Measurements from ENCODE around the gene OLFML2A. TPM values are rescaled to one million over a fixed set of nuclear protein-coding genes. Genes with fewer than 3 reads are reported as not detected.

OLFML2A gene
- total RNA-seq, 1 donor from 2014 or later, result 49.1 TPM

GRCh38 chr9:124855566-124855943, 78.6 kb downstream of the OLFML2A start:
- no peak for DNase-seq

- no peak for DNase-seq
Measured at GRCh38 chr9:124855944-124856765, 79.2 kb downstream of the OLFML2A start.

GRCh38 chr9:124857533-124858162, 80.7 kb downstream of the OLFML2A start:
- DNase-seq, result no peak

GRCh38 chr9:124858330-124859046, 81.6 kb downstream of the OLFML2A start:
- no peak for DNase-seq

- no peak for DNase-seq
Measured at GRCh38 chr9:124859803-124860581, 83.1 kb downstream of the OLFML2A start.

GRCh38 chr9:124860582-124861341, 83.8 kb downstream of the OLFML2A start:
- no peak for DNase-seq

- DNase-seq, result peak; percentile 94
Measured at GRCh38 chr9:124861342-124862229, 84.7 kb downstream of the OLFML2A start, which contains the start of the genes ARPC5L and RPL35. TSS of gene ARPC5L (plus strand) at chr9:124862130. CDS start at chr9:124869291, 7,161 bp downstream. TSS of gene RPL35 (minus strand) at chr9:124861957. CDS start at chr9:124861912, 45 bp downstream.

GRCh38 chr9:124863371-124863871, 86.5 kb downstream of the OLFML2A start:
- no peak for DNase-seq

Other genes starting within 250 kb of the OLFML2A start
- 0.99 TPM for gene NR6A1, start 5.8 kb upstream of the OLFML2A start, total RNA-seq
- gene WDR38, start 76.3 kb downstream of the OLFML2A start, total RNA-seq, result not detected
- gene RPL35, start 84.8 kb downstream of the OLFML2A start, total RNA-seq, result 1,522 TPM
- gene ARPC5L, start 85.0 kb downstream of the OLFML2A start, total RNA-seq, result 13.0 TPM
- 13.5 TPM for gene GOLGA1, start 163.9 kb downstream of the OLFML2A start, total RNA-seq